Measurements from ENCODE around the gene CALM1.

DNA sequence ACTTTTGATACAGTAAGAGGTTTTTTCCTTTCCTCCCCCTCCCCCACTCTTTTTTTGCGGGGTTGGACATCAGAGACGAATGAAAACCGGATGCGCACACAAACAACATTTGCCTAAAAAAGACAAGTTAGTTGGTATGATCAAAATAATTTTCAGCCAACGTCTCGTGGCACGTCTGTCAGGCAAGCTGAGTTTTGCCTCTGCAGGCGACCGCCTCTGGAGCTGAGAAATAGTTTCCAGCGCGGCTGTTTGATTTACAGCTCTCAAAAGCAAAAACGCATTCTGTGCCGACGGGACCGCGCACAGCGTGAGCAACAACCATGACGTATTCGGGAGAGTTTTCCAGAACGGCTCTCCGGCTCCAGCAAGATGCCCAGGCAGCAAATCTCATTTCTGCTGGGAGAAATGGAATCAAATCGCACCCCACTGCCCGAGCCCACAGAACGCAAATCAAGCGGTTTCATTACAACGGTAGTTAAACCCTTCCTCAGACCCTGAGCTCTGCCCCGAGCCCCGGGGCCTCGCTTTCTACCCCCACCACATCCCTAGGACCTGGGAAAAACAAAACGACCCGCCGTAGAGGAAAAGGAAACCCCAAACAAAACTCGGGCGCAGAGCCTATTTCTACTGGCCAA, 14.2 kb upstream of the CALM1 start:
- TF ChIP-seq EZH2phosphoT487 (IDR thresholded peaks at IDR 0.05), result no peak
- TF ChIP-seq, protein P1, sequence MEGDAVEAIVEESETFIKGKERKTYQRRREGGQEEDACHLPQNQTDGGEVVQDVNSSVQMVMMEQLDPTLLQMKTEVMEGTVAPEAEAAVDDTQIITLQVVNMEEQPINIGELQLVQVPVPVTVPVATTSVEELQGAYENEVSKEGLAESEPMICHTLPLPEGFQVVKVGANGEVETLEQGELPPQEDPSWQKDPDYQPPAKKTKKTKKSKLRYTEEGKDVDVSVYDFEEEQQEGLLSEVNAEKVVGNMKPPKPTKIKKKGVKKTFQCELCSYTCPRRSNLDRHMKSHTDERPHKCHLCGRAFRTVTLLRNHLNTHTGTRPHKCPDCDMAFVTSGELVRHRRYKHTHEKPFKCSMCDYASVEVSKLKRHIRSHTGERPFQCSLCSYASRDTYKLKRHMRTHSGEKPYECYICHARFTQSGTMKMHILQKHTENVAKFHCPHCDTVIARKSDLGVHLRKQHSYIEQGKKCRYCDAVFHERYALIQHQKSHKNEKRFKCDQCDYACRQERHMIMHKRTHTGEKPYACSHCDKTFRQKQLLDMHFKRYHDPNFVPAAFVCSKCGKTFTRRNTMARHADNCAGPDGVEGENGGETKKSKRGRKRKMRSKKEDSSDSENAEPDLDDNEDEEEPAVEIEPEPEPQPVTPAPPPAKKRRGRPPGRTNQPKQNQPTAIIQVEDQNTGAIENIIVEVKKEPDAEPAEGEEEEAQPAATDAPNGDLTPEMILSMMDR (IDR thresholded peaks at IDR 0.05), result no peak
